H1 (cell line): ENCODE data around the gene OR2W1. TPM values are rescaled to one million over a fixed set of nuclear protein-coding genes. Genes with fewer than 3 reads are reported as not detected.

Experiments
- CREB1 ChIP-seq: IDR thresholded peaks from 2 replicates; pipeline ENCODE4 v1.6.1; 2012; ENCODE audit warnings: inconsistent platforms
- GTF2F1 ChIP-seq: IDR thresholded peaks from 2 replicates; pipeline ENCODE4 v1.6.1; 2012; ENCODE audit warnings: low read depth, low read length, improper control_type of control experiment, borderline replicate concordance
- HDAC6 ChIP-seq: IDR thresholded peaks from one replicate; pipeline ENCODE4 v1.7.1; 2012; ENCODE audit warnings: low read depth, mild to moderate bottlenecking, inconsistent platforms, low read length, moderate library complexity
- JUND ChIP-seq: IDR thresholded peaks from 2 replicates; pipeline ENCODE4 v1.6.1; 2011; ENCODE audit warnings: mild to moderate bottlenecking, improper control_type of control experiment, low read length
- SRF ChIP-seq: IDR thresholded peaks from 2 replicates; pipeline ENCODE4 v1.6.1; 2011; ENCODE audit warnings: mild to moderate bottlenecking, low read depth, low read length, moderate library complexity
- polyA plus RNA-seq, 7 experiments: library from polyadenylated mRNA; depleted of rRNA in 3 of 7; stranded (reverse) in 5 of 7; unstranded in 2 of 7; fragments of >200 nt in 5 of 7; fragments of 200-250 nt in 2 of 7; gene quantifications; 1 replicate in 5 of 7; 2 replicates in 1 of 7; 4 replicates in 1 of 7; pipeline versions ENCODE4 v1.2.1 to v1.2.3, GENCODE V29; 2011 to 2013; ENCODE audit warnings: missing spikeins in 2 of 7, mixed read lengths in 2 of 7
- total RNA-seq: library from RNA; stranded (reverse); fragmentation: NEBNext Ultra II Directional; extraction: Animal tissue kit (Norgen Biotek cat#: 25700); gene quantifications from 2 replicates; pipeline ENCODE4 v1.2.1, GENCODE V29; 2021

The OR2W1 gene
- total and polyA plus RNA-seq, 2 of the 8 experiments (the other 6 are each of a cell fraction or from before 2014, with no cell fraction given) = not detected

GRCh38 chr6:29092957-29093356, 48.0 kb upstream of the OR2W1 start (continued):
- TF ChIP-seq JUND (no peak), SRF (no peak), GTF2F1 (no peak), CREB1 (no peak), HDAC6 (no peak)
